Stimulated activated CD4-positive, alpha-beta T cell treated with anti-CD3 and anti-CD28 coated beads, Interleukin-4, amount 100 ng/mL, for 24 hours (primary cell): ENCODE results near the gene SLC35G2.
"Not testable (repeated sequence)": the region's sequence is repeated elsewhere in the genome, so short reads cannot be mapped to it uniquely, and the experiment has no call there.

Experiments
- DNase-seq: peaks from one replicate; pipeline ENCODE4 v3.0.0-alpha.2; 2020

SLC35G2 gene

DNA sequence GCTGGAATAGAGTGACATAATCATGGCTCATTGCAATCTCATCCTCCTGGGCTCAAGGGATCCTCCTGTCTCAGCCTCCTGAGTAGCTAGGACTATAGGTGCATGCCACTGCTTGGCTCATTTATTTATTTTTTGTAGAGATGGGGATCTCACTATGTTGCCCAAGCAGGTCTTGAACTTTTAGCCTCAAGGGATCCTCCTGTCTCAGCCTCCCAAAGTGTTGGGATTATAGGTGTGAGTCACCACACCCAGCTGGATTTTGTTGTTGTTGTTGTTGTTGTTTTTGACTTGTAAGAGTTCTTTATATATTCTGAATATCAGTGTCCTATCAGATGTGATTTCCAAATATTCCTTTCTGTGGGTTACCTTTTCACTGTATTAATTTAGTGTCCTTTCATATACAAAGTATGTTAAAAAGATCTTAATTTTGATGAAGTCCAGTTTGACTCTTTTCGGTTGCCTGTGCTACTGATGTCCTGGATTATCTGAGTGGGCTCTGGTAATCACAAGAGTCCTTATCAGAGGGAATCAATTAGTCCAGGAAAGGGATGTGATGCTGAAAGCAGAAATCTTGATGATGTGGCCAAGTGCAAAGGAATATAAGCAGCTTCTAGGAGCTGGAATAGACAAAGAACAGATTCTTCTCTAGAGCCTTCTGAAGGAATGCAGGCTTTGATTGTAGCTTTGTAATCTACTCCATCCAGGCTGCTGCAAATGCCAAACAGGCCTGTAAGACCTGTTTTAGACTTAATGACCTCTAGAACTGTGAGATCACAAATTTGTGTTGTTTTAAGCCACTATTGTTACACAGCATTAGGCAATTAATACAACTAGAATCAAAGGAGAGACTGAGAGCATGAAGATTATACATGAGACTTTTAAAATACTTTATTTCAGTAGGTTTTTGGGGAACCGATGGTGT lies 73.3 kb downstream of the SLC35G2 start:
- DNase-seq, result no peak

DNA sequence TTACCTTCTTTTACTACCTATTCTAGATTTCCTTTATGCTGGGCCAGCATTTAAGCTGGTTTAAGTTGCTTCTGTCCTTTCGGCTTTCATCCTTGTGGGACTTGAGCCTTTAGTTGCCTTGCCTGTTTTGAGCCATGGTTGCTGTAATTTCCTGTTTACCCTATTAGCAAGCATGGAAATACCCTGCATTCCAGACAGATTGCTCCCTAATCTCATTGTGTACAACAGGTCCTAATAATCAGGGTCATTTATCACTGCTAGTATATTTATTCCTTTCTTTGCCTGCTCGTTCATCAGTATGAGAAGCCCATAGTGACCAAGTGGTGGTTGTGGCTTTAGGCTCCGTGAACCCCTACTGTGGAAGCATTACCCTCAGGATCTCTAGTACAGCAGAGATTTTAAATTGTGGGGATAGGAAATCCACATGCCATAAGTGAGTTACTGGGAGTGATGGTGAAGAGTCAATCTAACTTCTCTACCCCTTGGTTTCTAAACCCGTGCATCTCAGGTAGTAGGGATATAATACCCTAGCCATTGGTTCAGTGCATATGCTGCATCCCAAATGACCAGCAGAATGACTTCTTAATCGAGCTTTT lies 75.0 kb downstream of the SLC35G2 start:
- no peak for DNase-seq

DNA sequence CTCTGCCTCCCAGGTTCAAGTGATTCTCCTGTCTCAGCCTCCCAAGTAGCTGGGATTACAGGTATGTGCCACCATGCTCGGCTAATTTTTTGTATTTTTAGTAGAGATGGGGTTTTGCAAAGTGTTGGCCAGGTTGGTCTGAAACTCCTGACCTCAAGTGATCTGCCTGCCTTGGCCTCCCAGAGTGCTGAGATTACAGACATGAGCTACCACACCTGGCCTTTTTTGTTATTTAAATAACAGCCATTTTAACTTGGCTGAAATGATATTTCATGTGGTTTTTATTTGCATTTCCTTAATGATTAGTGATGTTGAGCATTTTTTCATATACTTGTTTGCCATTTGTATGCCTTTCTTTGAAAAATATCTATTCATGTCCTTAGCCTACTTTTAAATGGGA lies 78.2 kb downstream of the SLC35G2 start:
- not testable (repeated sequence) for DNase-seq

DNA sequence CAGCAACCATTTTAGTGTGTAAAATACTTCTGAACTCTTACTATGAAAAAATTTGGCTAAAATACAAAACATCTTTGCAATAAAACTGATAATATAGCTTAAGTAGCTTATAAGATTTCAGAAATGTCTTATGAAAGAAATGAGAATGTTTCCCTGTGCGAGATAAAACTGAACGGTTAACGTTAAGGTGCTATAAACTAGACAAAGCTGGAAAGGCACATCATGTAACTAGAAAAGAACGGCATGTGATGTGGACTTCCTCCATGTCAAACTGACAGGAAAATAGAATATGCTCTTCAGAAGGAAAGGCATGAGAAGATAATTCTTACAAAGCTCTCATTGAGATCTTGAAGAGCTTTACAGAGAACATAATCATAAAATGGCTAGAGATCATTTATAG lies 79.6 kb downstream of the SLC35G2 start:
- no peak for DNase-seq

DNA sequence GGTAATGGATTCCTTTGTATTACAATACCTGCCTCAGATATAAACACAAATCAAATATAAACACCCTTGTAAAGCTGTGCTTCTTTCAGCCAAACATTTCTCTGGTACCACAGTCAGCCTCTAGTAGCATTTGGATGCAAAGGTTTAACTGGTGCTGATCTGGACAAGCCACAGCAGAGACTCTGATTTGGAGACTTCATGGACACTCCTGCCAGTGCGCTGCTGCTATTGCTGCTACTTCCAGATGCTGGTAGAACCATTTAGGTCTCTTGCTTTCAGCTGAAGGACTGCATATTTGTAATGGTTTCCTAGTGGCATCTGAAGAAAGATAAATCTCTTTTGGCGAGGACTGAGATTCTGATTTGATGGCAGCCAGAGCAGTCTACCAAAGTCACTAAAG lies 80.0 kb downstream of the SLC35G2 start:
- no peak for DNase-seq

DNA sequence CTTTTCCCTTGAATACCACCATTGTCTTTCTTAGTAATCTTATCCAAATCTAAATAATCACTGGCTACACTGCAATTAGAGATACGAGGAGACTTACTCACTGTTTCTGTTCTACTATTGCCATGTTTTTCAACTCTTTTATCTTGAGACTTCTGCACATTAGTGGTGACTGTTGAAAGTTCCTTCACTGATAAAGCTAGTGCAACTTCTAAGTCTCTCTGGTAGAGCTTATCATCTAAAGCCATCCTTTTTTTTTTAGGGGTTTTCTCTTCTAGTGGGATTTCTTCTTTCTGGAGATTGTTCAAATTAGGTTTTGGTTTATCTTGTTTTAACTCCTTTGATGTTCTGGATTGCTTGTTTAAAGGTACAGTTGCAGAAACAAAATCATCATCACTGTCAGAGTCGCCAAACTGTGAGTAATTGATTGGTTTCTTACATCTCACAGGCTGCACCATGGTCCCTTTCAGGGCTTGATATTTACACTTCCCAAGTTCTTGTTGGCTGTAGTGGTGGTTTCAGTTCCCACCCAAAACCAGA lies 80.8 kb downstream of the SLC35G2 start:
- DNase-seq, result no peak

DNA sequence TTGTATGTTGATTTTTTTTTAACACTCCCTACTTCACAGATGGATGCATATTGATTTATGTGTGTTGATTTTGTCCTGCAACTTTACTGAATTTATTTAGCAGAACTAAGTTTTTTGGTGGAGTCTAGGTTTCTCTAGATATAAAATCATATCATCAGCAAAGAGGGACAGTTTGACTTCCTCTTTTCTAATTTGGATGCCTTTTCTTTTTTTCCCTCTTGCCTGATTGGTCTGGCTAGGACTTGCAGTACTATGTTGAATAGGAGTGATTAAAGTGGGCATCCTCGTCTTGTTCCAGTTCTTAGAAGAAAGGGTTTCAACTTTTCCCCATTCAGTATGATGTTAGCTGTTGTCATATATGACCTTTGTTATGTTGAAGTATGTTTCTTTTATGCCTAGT lies 81.8 kb downstream of the SLC35G2 start:
- not testable (repeated sequence) for DNase-seq

DNA sequence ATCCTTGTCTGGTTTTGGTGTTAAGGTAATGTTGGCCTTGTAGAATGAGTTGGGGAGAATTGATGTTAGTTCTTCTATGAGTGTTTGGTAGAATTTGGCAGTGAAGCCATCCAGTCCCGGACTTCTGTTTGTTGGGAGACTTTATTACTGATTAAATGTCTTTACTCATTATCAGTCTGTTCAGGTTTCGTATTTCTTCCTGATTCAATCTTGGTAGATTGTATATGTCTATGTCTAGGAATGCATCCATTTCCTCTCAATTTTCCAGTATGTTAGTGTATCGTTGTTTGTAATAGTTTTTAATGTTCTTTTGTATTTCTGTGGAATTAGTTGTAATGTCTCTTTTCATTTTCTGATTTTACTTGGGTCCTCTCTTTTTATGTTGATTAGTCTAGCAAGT lies 82.5 kb downstream of the SLC35G2 start:
- DNase-seq, result no peak

DNA sequence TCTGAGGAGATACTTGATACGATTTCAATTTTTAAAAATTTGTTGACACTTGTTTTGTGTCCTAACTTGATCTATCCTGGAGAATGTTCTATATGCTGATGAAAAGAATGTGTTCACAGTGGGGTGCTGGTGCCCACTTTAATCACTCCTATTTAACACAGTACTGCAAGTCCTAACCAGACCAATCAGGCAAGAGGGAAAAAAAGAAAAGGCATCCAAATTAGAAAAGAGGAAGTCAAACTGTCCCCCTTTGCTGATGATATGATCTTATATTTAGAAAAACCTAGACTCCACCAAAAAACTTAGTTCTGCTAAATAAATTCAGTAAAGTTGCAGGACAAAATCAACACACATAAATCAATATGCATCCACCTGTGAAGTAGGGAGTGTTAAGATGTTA lies 83.6 kb downstream of the SLC35G2 start:
- not testable (repeated sequence) for DNase-seq

DNA sequence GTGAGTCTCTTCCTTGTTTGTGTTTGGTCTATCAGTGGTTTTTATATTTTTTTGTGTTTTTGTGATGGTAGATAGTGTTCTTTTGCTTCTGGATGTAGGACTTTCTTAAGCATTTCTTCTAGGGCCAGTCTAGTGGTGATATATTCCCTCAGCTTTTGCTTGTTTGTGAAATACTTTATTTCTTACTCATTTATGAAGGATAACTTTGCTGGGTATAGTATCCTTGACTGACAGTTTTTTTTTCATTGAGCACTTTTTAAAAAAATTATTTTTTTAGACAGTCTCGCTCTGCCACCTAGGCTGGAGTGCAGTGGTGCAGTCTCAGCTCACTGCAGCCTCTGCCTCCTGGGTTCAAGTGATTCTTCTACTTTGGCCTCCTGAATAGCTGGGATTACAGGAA lies 85.0 kb downstream of the SLC35G2 start:
- no peak for DNase-seq

DNA sequence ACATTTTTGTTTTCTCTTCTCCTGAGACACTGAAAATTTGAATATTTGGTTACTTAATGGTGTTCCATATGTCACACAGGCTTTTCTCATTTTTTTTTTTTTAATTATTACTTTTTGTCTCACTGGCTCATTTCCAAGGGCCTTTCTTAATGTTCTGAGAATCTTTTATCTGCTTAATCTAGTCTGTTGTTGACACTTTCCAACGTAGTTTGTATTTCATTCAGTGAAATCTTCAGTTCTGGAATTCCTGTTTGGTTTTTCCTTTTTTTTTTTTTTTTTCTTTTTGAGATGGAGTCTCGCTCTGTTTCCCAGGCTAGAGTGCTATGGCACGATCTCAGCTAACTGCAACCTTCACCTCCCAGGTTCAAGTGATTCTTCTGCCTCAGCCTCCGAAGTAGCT lies 85.8 kb downstream of the SLC35G2 start:
- no peak for DNase-seq
